Measurements from ENCODE around the gene PDK3. TPM values are rescaled to one million over a fixed set of nuclear protein-coding genes. Genes with fewer than 3 reads are reported as not detected.

Gene PDK3
- 13.8 and 20.1 TPM in 2 replicates for total RNA-seq (2014; rRNA removed; shearing (Covaris generic); ENCODE audit: low replicate concordance)

DNA sequence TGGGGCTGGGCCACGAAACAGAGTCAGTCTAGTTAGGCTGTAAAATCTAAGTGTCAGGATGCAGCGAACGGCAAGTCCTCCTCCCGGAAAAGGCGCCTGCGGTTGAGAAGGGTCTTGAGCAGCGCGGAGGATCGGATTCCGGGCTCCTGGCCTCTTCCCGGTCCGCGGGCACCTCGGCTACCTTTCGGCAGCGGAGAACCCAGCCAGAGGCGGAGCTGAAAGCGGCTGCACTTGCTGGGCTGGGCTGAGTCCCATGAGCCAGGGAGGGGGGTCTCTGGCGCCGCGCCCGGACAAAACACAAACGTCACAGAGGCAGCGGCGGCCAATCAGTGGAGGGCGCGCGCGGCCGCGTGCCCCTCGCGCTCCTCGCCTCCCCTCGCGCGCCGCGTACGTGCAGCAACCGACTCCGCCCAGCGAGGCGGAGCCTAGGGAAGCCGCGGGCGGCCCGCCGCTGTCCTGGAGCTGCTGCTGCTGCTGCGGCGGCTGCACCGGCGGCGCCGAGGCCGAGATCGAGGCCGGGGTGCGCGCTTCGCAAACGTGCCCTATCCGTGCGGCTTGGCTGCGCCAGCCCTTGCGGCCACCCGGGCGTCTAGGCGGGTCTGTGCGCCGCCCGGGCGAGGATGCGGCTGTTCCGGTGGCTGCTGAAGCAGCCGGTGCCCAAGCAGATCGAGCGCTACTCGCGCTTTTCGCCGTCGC, at the start of gene PDK3:
Gene PDK3 (plus strand): TSS at position 451 of the 696 bp plus-strand sequence. CDS start 170 bp downstream, at position 621.
- H3K9me2 ChIP-seq (replicated peaks; ENCODE audit: insufficient read depth, low read length) = no peaks in the 10 kb centered on the region
- H4K20me1 ChIP-seq (ENCODE audit: insufficient read depth, low read depth, low read length) = no peaks in the 10 kb centered on the region; the same call in 1 of the 2 replicates
- H2AFZ ChIP-seq (ENCODE audit: low read length) = peak within 1 kb of the TSS; percentile 82
- H3K27me3 ChIP-seq (ENCODE audit: low read length) = no peaks in the 10 kb centered on the region
- H3K4me2 ChIP-seq (ENCODE audit: low read depth, low read length, poor library complexity, severe bottlenecking) = peak within 1 kb of the TSS; percentile 63
- no peaks in the 10 kb centered on the region for H3K79me2 ChIP-seq (ENCODE audit: low read length)
- peak within 1 kb of the TSS; percentile 64 for H3K4me3 ChIP-seq (ENCODE audit: low read length)
- H3K9ac ChIP-seq (ENCODE audit: low read length) = peak within 1 kb of the TSS; percentile 76
- H3K27ac ChIP-seq (ENCODE audit: low read length) = no peak within 1 kb of the TSS
- H3K4me1 ChIP-seq (ENCODE audit: low read length) = peaks cover 34% of the 10 kb centered on the region
- H3K36me3 ChIP-seq (ENCODE audit: insufficient read depth, low read length) = no peaks in the 10 kb centered on the region
- no peaks in the 10 kb centered on the region for H3K9me3 ChIP-seq (ENCODE audit: low read length)
- DNase-seq = peak; percentile 92

DNA sequence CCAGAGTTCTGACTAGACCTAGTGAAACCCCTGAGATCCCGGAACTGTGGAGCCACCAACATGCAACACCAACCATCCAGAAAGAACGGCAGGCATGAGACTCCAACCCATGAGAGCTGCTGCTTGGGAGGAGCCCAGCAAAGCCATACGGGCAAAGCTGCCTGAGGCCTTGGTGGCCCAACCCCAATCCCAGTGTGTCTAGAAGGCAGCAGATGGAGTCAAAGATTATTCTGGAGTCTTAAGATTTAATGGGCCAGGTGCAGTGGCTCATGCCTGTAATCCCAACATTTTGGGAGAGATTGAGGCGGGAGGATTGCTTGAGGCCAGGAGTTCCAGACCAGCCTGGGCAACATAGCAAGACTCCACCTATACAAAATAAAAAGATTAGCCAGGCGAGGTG, 49.2 kb upstream of the PDK3 start:
- DNase-seq = no peak
- H3K36me3 ChIP-seq (ENCODE audit: insufficient read depth, low read length) = no peaks in the 10 kb centered on the region
- H3K4me2 ChIP-seq (ENCODE audit: low read depth, low read length, poor library complexity, severe bottlenecking) = no peak overlapping the region
- H3K79me2 ChIP-seq (ENCODE audit: low read length) = no peaks in the 10 kb centered on the region
- no peaks in the 10 kb centered on the region for H3K9me2 ChIP-seq (replicated peaks; ENCODE audit: insufficient read depth, low read length)
- H4K20me1 ChIP-seq (ENCODE audit: insufficient read depth, low read depth, low read length) = no peaks in the 10 kb centered on the region
- no peak overlapping the region for H3K9ac ChIP-seq (ENCODE audit: low read length)
- no peaks in the 10 kb centered on the region for H3K9me3 ChIP-seq (ENCODE audit: low read length)
- H2AFZ ChIP-seq (ENCODE audit: low read length) = no peak overlapping the region
- no peaks in the 10 kb centered on the region for H3K27me3 ChIP-seq (ENCODE audit: low read length)
- H3K4me1 ChIP-seq (ENCODE audit: low read length) = no peaks in the 10 kb centered on the region
- no peak overlapping the region for H3K4me3 ChIP-seq (ENCODE audit: low read length)
- H3K27ac ChIP-seq (ENCODE audit: low read length) = no peak overlapping the region

DNA sequence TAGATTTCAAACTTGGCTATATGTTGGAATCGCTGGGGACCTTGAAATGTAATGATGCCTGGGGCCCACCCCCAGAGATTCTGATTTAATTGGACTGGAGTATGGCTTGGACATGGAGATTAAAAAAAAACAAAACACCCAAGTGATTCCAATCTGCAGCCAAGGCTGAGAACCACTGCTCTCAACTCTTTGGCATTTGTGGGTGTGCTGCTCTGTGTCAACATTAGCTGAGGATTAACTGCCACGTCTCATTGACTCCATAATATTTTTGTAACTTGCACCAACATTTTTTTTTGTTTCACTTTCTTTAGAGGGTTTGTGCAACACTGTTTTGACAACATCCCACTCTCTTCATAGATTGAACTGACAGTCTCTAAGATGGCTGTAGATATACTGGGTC, 41.1 kb upstream of the PDK3 start:
- no peaks in the 10 kb centered on the region for H3K27me3 ChIP-seq (ENCODE audit: low read length)
- no peak overlapping the region for H3K27ac ChIP-seq (ENCODE audit: low read length)
- H3K79me2 ChIP-seq (ENCODE audit: low read length) = no peaks in the 10 kb centered on the region
- H2AFZ ChIP-seq (ENCODE audit: low read length) = no peak overlapping the region
- no peak for DNase-seq
- no peaks in the 10 kb centered on the region for H4K20me1 ChIP-seq (ENCODE audit: insufficient read depth, low read depth, low read length)
- H3K36me3 ChIP-seq (ENCODE audit: insufficient read depth, low read length) = no peaks in the 10 kb centered on the region
- no peak overlapping the region for H3K4me3 ChIP-seq (ENCODE audit: low read length)
- H3K9me3 ChIP-seq (ENCODE audit: low read length) = no peaks in the 10 kb centered on the region
- H3K4me2 ChIP-seq (ENCODE audit: low read depth, low read length, poor library complexity, severe bottlenecking) = no peak overlapping the region
- no peaks in the 10 kb centered on the region for H3K4me1 ChIP-seq (ENCODE audit: low read length)
- H3K9me2 ChIP-seq (replicated peaks; ENCODE audit: insufficient read depth, low read length) = no peaks in the 10 kb centered on the region
- H3K9ac ChIP-seq (ENCODE audit: low read length) = no peak overlapping the region

DNA sequence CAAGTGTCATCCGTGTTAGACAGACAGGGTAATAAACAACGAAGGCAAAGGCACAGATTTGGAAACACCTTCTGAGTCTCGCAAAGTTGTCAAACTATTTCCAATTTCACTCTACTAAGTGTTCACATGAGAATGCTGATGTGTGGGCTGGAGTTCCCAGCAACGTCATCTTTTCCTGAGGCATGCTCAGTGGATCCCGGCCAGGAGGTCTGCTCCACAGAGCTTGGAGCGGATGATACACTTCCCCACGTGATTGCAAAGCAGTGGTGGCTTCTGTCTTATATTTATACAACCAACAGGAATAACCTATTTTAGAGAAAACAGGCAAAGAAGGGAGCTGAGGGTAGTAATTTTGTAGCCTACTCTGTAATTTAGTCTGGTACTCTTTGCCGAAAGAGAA, 40.1 kb upstream of the PDK3 start:
- Histone ChIP-seq H2AFZ (ENCODE audit: low read length) (no peak overlapping the region), H3K4me1 (ENCODE audit: low read length) (no peaks in the 10 kb centered on the region), H3K4me2 (ENCODE audit: low read depth, low read length, poor library complexity, severe bottlenecking) (no peak overlapping the region), H3K9me3 (ENCODE audit: low read length) (no peaks in the 10 kb centered on the region), H3K27ac (ENCODE audit: low read length) (no peak overlapping the region), H3K27me3 (ENCODE audit: low read length) (no peaks in the 10 kb centered on the region), H3K79me2 (ENCODE audit: low read length) (no peaks in the 10 kb centered on the region), H4K20me1 (ENCODE audit: insufficient read depth, low read depth, low read length) (no peaks in the 10 kb centered on the region), H3K9me2 (replicated peaks; ENCODE audit: insufficient read depth, low read length) (no peaks in the 10 kb centered on the region), H3K9ac (ENCODE audit: low read length) (no peak overlapping the region), H3K36me3 (ENCODE audit: insufficient read depth, low read length) (no peaks in the 10 kb centered on the region), H3K4me3 (ENCODE audit: low read length) (no peak overlapping the region)
- DNase-seq = no peak

DNA sequence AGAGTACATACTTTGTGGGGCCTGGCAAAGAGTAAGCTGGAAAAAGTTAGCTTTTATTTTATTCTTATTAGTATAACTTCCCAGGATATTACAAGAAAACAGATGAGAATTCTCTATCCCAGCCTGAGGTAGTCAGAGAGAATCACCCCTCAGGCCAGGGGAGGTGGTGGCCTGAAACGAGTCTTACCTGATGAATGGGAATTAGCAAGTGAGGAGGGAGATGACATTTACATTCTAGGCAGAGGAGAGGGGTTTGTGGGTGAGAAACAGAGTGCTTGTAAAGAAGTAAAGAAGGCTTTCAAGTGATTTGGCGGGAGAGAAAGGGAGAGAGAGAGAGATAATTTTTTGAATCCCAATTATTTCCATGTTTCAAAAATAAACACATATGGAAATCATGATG, 39.3 kb upstream of the PDK3 start:
- no peak overlapping the region for H2AFZ ChIP-seq (ENCODE audit: low read length)
- H3K4me2 ChIP-seq (ENCODE audit: low read depth, low read length, poor library complexity, severe bottlenecking) = no peak overlapping the region
- H3K36me3 ChIP-seq (ENCODE audit: insufficient read depth, low read length) = no peaks in the 10 kb centered on the region
- H3K9me3 ChIP-seq (ENCODE audit: low read length) = no peaks in the 10 kb centered on the region
- H3K79me2 ChIP-seq (ENCODE audit: low read length) = no peaks in the 10 kb centered on the region
- H3K27ac ChIP-seq (ENCODE audit: low read length) = no peak overlapping the region
- no peak overlapping the region for H3K9ac ChIP-seq (ENCODE audit: low read length)
- no peaks in the 10 kb centered on the region for H3K4me1 ChIP-seq (ENCODE audit: low read length)
- no peaks in the 10 kb centered on the region for H3K27me3 ChIP-seq (ENCODE audit: low read length)
- no peak overlapping the region for H3K4me3 ChIP-seq (ENCODE audit: low read length)
- no peak for DNase-seq
- no peaks in the 10 kb centered on the region for H3K9me2 ChIP-seq (replicated peaks; ENCODE audit: insufficient read depth, low read length)
- H4K20me1 ChIP-seq (ENCODE audit: insufficient read depth, low read depth, low read length) = no peaks in the 10 kb centered on the region

DNA sequence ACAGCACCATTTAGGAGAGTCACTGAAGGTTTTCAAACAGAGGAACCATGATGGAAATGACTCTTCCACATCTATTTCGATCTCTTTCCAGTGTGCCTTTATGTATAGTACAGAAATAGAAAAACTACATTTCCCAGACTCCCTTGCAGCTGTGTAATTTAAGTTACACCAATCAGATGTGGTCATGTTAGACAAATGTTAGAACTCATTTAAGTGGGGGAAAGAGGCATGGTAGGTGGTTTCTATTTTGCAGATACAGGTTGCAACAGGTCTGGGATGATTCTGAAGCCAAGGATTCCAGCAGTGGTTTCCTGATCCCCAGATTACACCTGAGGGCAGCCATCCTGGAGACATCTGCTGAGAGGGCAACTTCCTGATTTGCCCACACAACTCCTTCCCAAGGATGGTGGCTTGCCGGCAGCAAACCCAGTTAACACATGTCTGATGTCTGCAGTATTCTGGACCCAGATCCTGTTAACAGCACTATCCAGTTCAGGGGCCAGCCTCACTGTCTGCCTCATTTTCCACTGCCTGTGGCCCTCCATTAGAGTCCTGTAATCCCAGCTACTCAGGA, 38.7 kb upstream of the PDK3 start:
- Histone ChIP-seq H3K9me3 (ENCODE audit: low read length) (no peaks in the 10 kb centered on the region), H3K79me2 (ENCODE audit: low read length) (no peaks in the 10 kb centered on the region), H3K36me3 (ENCODE audit: insufficient read depth, low read length) (no peaks in the 10 kb centered on the region), H4K20me1 (ENCODE audit: insufficient read depth, low read depth, low read length) (no peaks in the 10 kb centered on the region), H3K4me1 (ENCODE audit: low read length) (no peaks in the 10 kb centered on the region), H3K27me3 (ENCODE audit: low read length) (no peaks in the 10 kb centered on the region), H3K9me2 (replicated peaks; ENCODE audit: insufficient read depth, low read length) (no peaks in the 10 kb centered on the region), H3K4me2 (ENCODE audit: low read depth, low read length, poor library complexity, severe bottlenecking) (no peak overlapping the region), H3K9ac (ENCODE audit: low read length) (no peak overlapping the region), H2AFZ (ENCODE audit: low read length) (peak overlapping the region; percentile 69; the same call in 1 of the 2 replicates), H3K4me3 (ENCODE audit: low read length) (no peak overlapping the region), H3K27ac (ENCODE audit: low read length) (no peak overlapping the region)
- DNase-seq = peak; percentile 64

DNA sequence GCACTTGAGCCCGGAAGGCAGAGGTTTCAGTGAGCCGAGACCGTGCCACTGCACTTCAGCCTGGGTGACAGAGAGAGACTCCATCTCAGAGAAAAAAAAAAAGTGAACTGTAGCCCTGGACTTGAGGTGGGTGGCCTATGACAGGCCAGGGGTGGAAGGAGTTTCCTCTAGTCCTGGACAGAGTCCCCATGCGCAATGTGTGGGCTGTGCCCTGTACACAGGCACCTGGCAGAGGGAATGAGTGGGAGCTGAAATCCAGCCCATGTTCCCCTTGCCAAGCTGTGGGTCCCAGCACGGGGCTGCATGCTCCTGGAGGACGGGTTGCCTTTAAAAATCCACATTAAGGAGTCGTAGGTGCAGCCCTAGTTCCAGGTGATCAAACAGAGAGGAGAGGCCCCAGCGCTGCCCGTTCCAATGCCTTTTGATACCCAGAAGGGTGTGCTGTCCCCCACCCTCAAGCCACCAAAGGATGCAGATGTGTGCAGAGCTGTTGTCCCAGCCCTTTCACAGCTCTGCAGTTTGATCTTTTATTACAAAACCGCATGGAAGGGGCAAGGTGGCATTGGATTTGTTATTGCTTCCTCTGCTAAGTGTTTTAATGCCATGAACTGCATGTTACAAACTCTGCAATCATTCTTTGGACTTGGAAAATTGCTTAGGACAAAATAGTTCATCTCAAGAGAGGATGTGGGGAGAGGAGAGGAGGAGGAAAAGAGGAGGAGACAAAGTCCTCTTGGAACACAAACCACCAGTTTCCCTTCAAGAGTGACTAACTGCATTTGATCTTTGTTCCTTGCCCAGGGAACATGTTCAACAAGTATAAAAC, 38.0 kb upstream of the PDK3 start:
- Histone ChIP-seq H3K4me2 (ENCODE audit: low read depth, low read length, poor library complexity, severe bottlenecking) (no peak overlapping the region), H3K79me2 (ENCODE audit: low read length) (no peaks in the 10 kb centered on the region), H3K36me3 (ENCODE audit: insufficient read depth, low read length) (no peaks in the 10 kb centered on the region)

DNA sequence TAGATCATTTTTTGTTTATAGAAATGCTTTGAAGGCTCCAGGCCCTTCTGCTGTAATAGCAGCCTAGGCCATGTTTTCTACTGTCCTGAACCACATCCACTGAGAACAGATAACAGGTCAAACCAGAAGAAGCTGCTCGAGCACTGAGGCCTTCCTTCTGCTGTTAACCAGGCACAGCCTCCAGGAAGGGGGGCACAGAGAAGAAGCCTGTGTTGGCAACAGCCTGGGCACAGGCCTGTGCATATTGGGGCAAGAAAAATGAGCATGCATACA, 37.4 kb upstream of the PDK3 start:
- Histone ChIP-seq H3K9ac (ENCODE audit: low read length) (no peak overlapping the region), H3K9me2 (replicated peaks; ENCODE audit: insufficient read depth, low read length) (no peaks in the 10 kb centered on the region), H4K20me1 (ENCODE audit: insufficient read depth, low read depth, low read length) (no peaks in the 10 kb centered on the region), H3K79me2 (ENCODE audit: low read length) (no peaks in the 10 kb centered on the region), H3K4me2 (ENCODE audit: low read depth, low read length, poor library complexity, severe bottlenecking) (no peak overlapping the region), H3K36me3 (ENCODE audit: insufficient read depth, low read length) (no peaks in the 10 kb centered on the region), H3K9me3 (ENCODE audit: low read length) (no peaks in the 10 kb centered on the region), H3K27ac (ENCODE audit: low read length) (no peak overlapping the region), H3K4me3 (ENCODE audit: low read length) (no peak overlapping the region), H3K4me1 (ENCODE audit: low read length) (no peaks in the 10 kb centered on the region), H3K27me3 (ENCODE audit: low read length) (no peaks in the 10 kb centered on the region), H2AFZ (ENCODE audit: low read length) (0 out of 2 replicates have a peak overlapping the region, but pooled peaks have one; percentile 16)
- DNase-seq = no peak

More for the DNA sequence above, 38.0 kb upstream of the PDK3 start:
- Histone ChIP-seq H2AFZ (ENCODE audit: low read length) (0 out of 2 replicates have a peak overlapping the region, but pooled peaks have one; percentile 69), H3K4me3 (ENCODE audit: low read length) (no peak overlapping the region), H4K20me1 (ENCODE audit: insufficient read depth, low read depth, low read length) (no peaks in the 10 kb centered on the region), H3K9me3 (ENCODE audit: low read length) (no peaks in the 10 kb centered on the region), H3K27ac (ENCODE audit: low read length) (no peak overlapping the region), H3K4me1 (ENCODE audit: low read length) (no peaks in the 10 kb centered on the region), H3K27me3 (ENCODE audit: low read length) (no peaks in the 10 kb centered on the region), H3K9me2 (replicated peaks; ENCODE audit: insufficient read depth, low read length) (no peaks in the 10 kb centered on the region), H3K9ac (ENCODE audit: low read length) (no peak overlapping the region)
- no peak for DNase-seq
